SK-N-SH (cell line): Measurements from ENCODE around the gene DDAH1. TPM values are rescaled to one million over a fixed set of nuclear protein-coding genes. Genes with fewer than 3 reads are reported as not detected.

ENCODE experiments used
- CTCF ChIA-PET: fragments of 300-600, 350-600 bp; formaldehyde crosslinking; extraction: SDS; loops from one replicate; lab custom pipeline; 2021; lab: Yijun Ruan, JAX
- POLR2A ChIA-PET: fragments of 350-600 bp; sonication (Branson Sonifier 250); formaldehyde crosslinking; extraction: SDS; loops from one replicate; lab custom pipeline; 2020; ENCODE audit warnings: antibody characterized with exemption, inconsistent platforms; lab: Yijun Ruan, JAX
- DNase-seq: peaks from one replicate; pipeline ENCODE4 v3.0.0; 2012
- H2AFZ ChIP-seq: fragments of 200-600 bp; sonication (generic); 2 replicates; pipeline ENCODE4 v1.8.1; 2016; ENCODE audit warnings: antibody characterized with exemption, mild to moderate bottlenecking, low read depth
- H3F3A ChIP-seq: fragments of 200-600 bp; sonication (generic); replicated peaks from 2 replicates; pipeline ENCODE3; 2016; ENCODE audit warnings: antibody characterized with exemption, mild to moderate bottlenecking; ENCODE audit not compliant: insufficient read depth
- H3K27ac ChIP-seq, 2 experiments: fragments of 200-500 bp in 1 of 2; fragments of 200-600 bp in 1 of 2; sonication (Bioruptor generic) in 1 of 2; sonication (generic), shearing (Covaris generic) in 1 of 2; 2 replicates each; pipeline versions ENCODE4 v1.5.1 to v1.6.1; 2014 to 2016; ENCODE audit warnings: low read depth in 2 of 2, inconsistent platforms in 1 of 2, low read length in 1 of 2, mild to moderate bottlenecking in 1 of 2, mixed read lengths in 1 of 2
- H3K27me3 ChIP-seq: fragments of 200-600 bp; sonication (generic), shearing (Covaris generic); 2 replicates; pipeline ENCODE4 v1.6.1; 2016; ENCODE audit warnings: mixed run types; ENCODE audit not compliant: insufficient read depth
- H3K36me3 ChIP-seq, 2 experiments: fragments of 200-500 bp in 1 of 2; fragments of 200-600 bp in 1 of 2; sonication (Bioruptor generic) in 1 of 2; sonication (generic) in 1 of 2; replicated peaks in 1 of 2; 2 replicates each; pipeline versions ENCODE3 to v1.5.1; 2014 to 2016; ENCODE audit warnings: low read length in 1 of 2, mild to moderate bottlenecking in 1 of 2; ENCODE audit not compliant: insufficient read depth in 2 of 2, control insufficient read depth in 1 of 2
- H3K4me1 ChIP-seq, 2 experiments: fragments of 200-500 bp in 1 of 2; fragments of 200-600 bp in 1 of 2; sonication (Bioruptor generic) in 1 of 2; sonication (generic), shearing (Covaris generic) in 1 of 2; 2 replicates each; pipeline versions ENCODE4 v1.5.1 to v1.6.1; 2014 to 2016; ENCODE audit warnings: low read depth in 1 of 2, low read length in 1 of 2, mixed run types in 1 of 2; ENCODE audit not compliant: insufficient read depth in 2 of 2, control insufficient read depth in 1 of 2
- H3K4me2 ChIP-seq: fragments of 200-600 bp; sonication (generic), shearing (Covaris generic); 2 replicates; pipeline ENCODE4 v1.6.1; 2017; ENCODE audit warnings: mixed run types
- H3K4me3 ChIP-seq, 2 experiments: fragments of 200-500 bp in 1 of 2; fragments of 200-600 bp in 1 of 2; sonication (Bioruptor generic) in 1 of 2; sonication (generic), shearing (Covaris generic) in 1 of 2; 2 replicates each; pipeline versions ENCODE4 v1.5.1 to v1.8.1; 2014 to 2016; ENCODE audit warnings: low read depth in 2 of 2, inconsistent platforms in 1 of 2, low read length in 1 of 2, mild to moderate bottlenecking in 1 of 2, mixed read lengths in 1 of 2, moderate library complexity in 1 of 2
- H3K79me2 ChIP-seq: fragments of 200-600 bp; sonication (generic); 2 replicates; pipeline ENCODE4 v1.8.1; 2017; ENCODE audit warnings: mild to moderate bottlenecking; ENCODE audit not compliant: insufficient read depth
- H3K9ac ChIP-seq: fragments of 200-600 bp; sonication (generic); 2 replicates; pipeline ENCODE4 v1.6.1; 2017; ENCODE audit warnings: mixed run types
- H3K9me2 ChIP-seq: fragments of 200-600 bp; sonication (generic); 2 replicates; pipeline ENCODE4 v1.6.1; 2017; ENCODE audit warnings: mixed run types
- H3K9me3 ChIP-seq: fragments of 200-600 bp; sonication (generic); 2 replicates; pipeline ENCODE4 v1.6.1; 2017; ENCODE audit warnings: mixed run types, mild to moderate bottlenecking, moderate library complexity
- H4K20me1 ChIP-seq: fragments of 200-600 bp; sonication (generic); 2 replicates; pipeline ENCODE4 v1.6.1; 2017; ENCODE audit warnings: mild to moderate bottlenecking, mixed run types; ENCODE audit not compliant: insufficient read depth
- CHD2 ChIP-seq: fragments of 150-350 bp; IDR thresholded peaks from 2 replicates; pipeline ENCODE4 v1.6.1; 2018; ENCODE audit warnings: low read length; ENCODE audit not compliant: partially characterized antibody
- CTCF ChIP-seq: fragments of 200-600 bp; sonication (generic); IDR thresholded peaks from 2 replicates; pipeline ENCODE4 v1.6.1; 2017; ENCODE audit warnings: antibody characterized with exemption, mild to moderate bottlenecking, moderate library complexity
- ELF1 ChIP-seq: IDR thresholded peaks from 2 replicates; pipeline ENCODE4 v1.4.0; 2012
- EP300 ChIP-seq, 2 experiments: IDR thresholded peaks; 2 replicates each; pipeline versions ENCODE4 v1.4.0 to v1.6.1; 2012; ENCODE audit warnings: borderline replicate concordance in 1 of 2, low read depth in 1 of 2, low read length in 1 of 2
- FOSL2 ChIP-seq: IDR thresholded peaks from 2 replicates; pipeline ENCODE4 v1.4.0; 2012; ENCODE audit warnings: low read depth, mild to moderate bottlenecking, moderate library complexity, borderline replicate concordance
- FOXJ3 ChIP-seq: sonication (generic); formaldehyde crosslinking; IDR thresholded peaks from 2 replicates; pipeline ENCODE4 v1.5.1; 2020; ENCODE audit warnings: mild to moderate bottlenecking, missing genetic modification reagents
- GATA2 ChIP-seq: sonication (generic); formaldehyde crosslinking; IDR thresholded peaks from 2 replicates; pipeline ENCODE4 v1.5.0; 2020; ENCODE audit warnings: mild to moderate bottlenecking, missing genetic modification reagents
- JUND ChIP-seq: IDR thresholded peaks from 2 replicates; pipeline ENCODE4 v1.4.0; 2012
- MAX ChIP-seq: IDR thresholded peaks from 2 replicates; pipeline ENCODE4 v1.4.0; 2012; ENCODE audit warnings: low read depth
- MEF2A ChIP-seq: IDR thresholded peaks from 2 replicates; pipeline ENCODE4 v1.4.0; 2012; ENCODE audit warnings: low read depth, borderline replicate concordance
- MXI1 ChIP-seq: IDR thresholded peaks from 2 replicates; pipeline ENCODE4 v1.6.1; 2012; ENCODE audit warnings: mild to moderate bottlenecking, low read depth, low read length, improper control_type of control experiment
- NFIC ChIP-seq: IDR thresholded peaks from 2 replicates; pipeline ENCODE4 v1.4.0; 2012; ENCODE audit warnings: borderline replicate concordance
- NRF1 ChIP-seq: IDR thresholded peaks from 2 replicates; pipeline ENCODE4 v1.6.1; 2012; ENCODE audit warnings: low read depth, mild to moderate bottlenecking, low read length
- PBX3 ChIP-seq: IDR thresholded peaks from 2 replicates; pipeline ENCODE4; 2012
- POLR2AphosphoS5 ChIP-seq: IDR thresholded peaks from 2 replicates; pipeline ENCODE4 v1.6.1; 2012; ENCODE audit warnings: low read depth, low read length
- RAD21 ChIP-seq: IDR thresholded peaks from 2 replicates; pipeline ENCODE4 v1.6.1; 2012; ENCODE audit warnings: mild to moderate bottlenecking, low read length
- RCOR1 ChIP-seq: fragments of 150-350 bp; IDR thresholded peaks from 2 replicates; pipeline ENCODE4 v1.6.1; 2017; ENCODE audit warnings: antibody characterized with exemption, low read length
- RFX5 ChIP-seq: IDR thresholded peaks from 2 replicates; pipeline ENCODE4 v1.6.1; 2012; ENCODE audit warnings: mild to moderate bottlenecking, improper control_type of control experiment, low read length
- SIN3A ChIP-seq: IDR thresholded peaks from 2 replicates; pipeline ENCODE4 v1.6.1; 2012; ENCODE audit warnings: low read depth, mild to moderate bottlenecking, low read length, moderate library complexity, borderline replicate concordance
- SMC3 ChIP-seq: IDR thresholded peaks from 2 replicates; pipeline ENCODE4 v1.6.1; 2012; ENCODE audit warnings: low read depth, low read length, improper control_type of control experiment
- TCF12 ChIP-seq: IDR thresholded peaks from 2 replicates; pipeline ENCODE4 v1.4.0; 2012
- TEAD4 ChIP-seq: IDR thresholded peaks from 2 replicates; pipeline ENCODE4 v1.4.0; 2012; ENCODE audit warnings: mild to moderate bottlenecking, borderline replicate concordance; ENCODE audit not compliant: insufficient read depth
- USF1 ChIP-seq: IDR thresholded peaks from 2 replicates; pipeline ENCODE4 v1.4.0; 2012; ENCODE audit warnings: low read depth, borderline replicate concordance
- YY1 ChIP-seq: IDR thresholded peaks from 2 replicates; pipeline ENCODE4 v1.4.0; 2012; ENCODE audit warnings: low read depth, mild to moderate bottlenecking
- WGBS: methylation state at CpG from one replicate; pipeline ENCODE4 v1.1.6; 2017; ENCODE audit warnings: low lambda C conversion rate; 5-methylcytosine and 5-hydroxymethylcytosine counted together
- polyA plus RNA-seq, 3 experiments: library from polyadenylated mRNA; depleted of rRNA; stranded (reverse); fragments of >200 nt; gene quantifications; 2 replicates each; pipeline ENCODE4 v1.2.3, GENCODE V29; 2012

Gene DDAH1
- polyA plus RNA-seq, 1 of the 3 experiments (the other 2 are of a cell fraction): 64.3 TPM

GRCh38 chr1:85339656-85340399 is 125.1 kb downstream of the DDAH1 start:
- CTCF ChIA-PET: interaction anchor here (0.8 to 4.1 kb wide), 2 partner anchors 31 to 353 kb away, joined by 3 to 15 read pairs; no protein-coding TSS in a partner anchor
- Histone ChIP-seq H3K27ac (peak overlapping the region in 1 of 2 experiments; percentile 98; a peak in 2 of 4 replicates), H3F3A (peaks cover 56% of the 10 kb centered on the region), H3K79me2 (peaks cover 76% of the 10 kb centered on the region), H3K4me3 (no peak overlapping the region), H3K27me3 (no peaks in the 10 kb centered on the region), H2AFZ (no peak overlapping the region), H3K36me3 (peaks cover 0 to 25% of the 10 kb centered on the region in 2 experiments), H3K4me1 (peaks cover 2 to 56% of the 10 kb centered on the region in 2 experiments), H3K9me2 (no peaks in the 10 kb centered on the region), H4K20me1 (no peaks in the 10 kb centered on the region), H3K4me2 (no peak overlapping the region), H3K9ac (0 out of 2 replicates have a peak overlapping the region, but pooled peaks have one; percentile 17), H3K9me3 (no peaks in the 10 kb centered on the region)
- 78% methylated on average over 7 of the region's 7 CpGs for WGBS
- POLR2A ChIA-PET: no interaction called here
- TF ChIP-seq FOXJ3 (no peak), TEAD4 (no peak), YY1 (no peak)
- DNase-seq: no peak

GRCh38 chr1:85339089-85339488 is 125.9 kb downstream of the DDAH1 start:
- Histone ChIP-seq H3K27ac (peak overlapping the region in 1 of 2 experiments; percentile 98; a peak in 2 of 4 replicates), H3K4me1 (peaks cover 2 to 52% of the 10 kb centered on the region in 2 experiments)
- CTCF ChIA-PET: interaction anchor here (0.8 to 4.1 kb wide), 2 partner anchors 31 to 354 kb away, joined by 3 to 15 read pairs; no protein-coding TSS in a partner anchor

More at GRCh38 chr1:85339089-85339488, 125.9 kb downstream of the DDAH1 start:
- Histone ChIP-seq H2AFZ (no peak overlapping the region), H3F3A (peaks cover 52% of the 10 kb centered on the region), H3K36me3 (peaks cover 0 to 32% of the 10 kb centered on the region in 2 experiments), H3K9me3 (0 out of 2 replicates have a peak, but pooled peaks cover 3% of the 10 kb centered on the region), H3K9ac (no peak overlapping the region), H3K27me3 (no peaks in the 10 kb centered on the region), H4K20me1 (no peaks in the 10 kb centered on the region), H3K79me2 (peaks cover 83% of the 10 kb centered on the region), H3K4me2 (no peak overlapping the region), H3K9me2 (no peaks in the 10 kb centered on the region), H3K4me3 (no peak overlapping the region)
- no peak for TF ChIP-seq SMC3
- no peak for TF ChIP-seq CHD2
- TF ChIP-seq FOSL2: peak; percentile 33; the same call in 1 of the 2 replicates
- TF ChIP-seq MXI1: no peak
- 0 out of 2 replicates have a peak, but pooled peaks have one; percentile 4 for TF ChIP-seq PBX3
- TF ChIP-seq ELF1: no peak
- no peak for TF ChIP-seq MEF2A
- no peak for TF ChIP-seq EP300 (IDR thresholded peaks at IDR 0.05; ENCODE audit: borderline replicate concordance in 1 of 2, low read depth in 1 of 2, low read length in 1 of 2)
- no peak for TF ChIP-seq RAD21
- no peak for TF ChIP-seq MAX
- TF ChIP-seq USF1: no peak
- TF ChIP-seq RCOR1: no peak
- peak; percentile 45 for TF ChIP-seq JUND
- TF ChIP-seq RFX5: no peak
- TF ChIP-seq NRF1: no peak
- peak; percentile 36; the same call in 1 of the 2 replicates for TF ChIP-seq NFIC
- no peak for TF ChIP-seq POLR2AphosphoS5
- no peak for TF ChIP-seq CTCF
- no peak for TF ChIP-seq YY1
- TF ChIP-seq SIN3A: no peak
- no peak for TF ChIP-seq GATA2
- 0 out of 2 replicates have a peak, but pooled peaks have one; percentile 23 for TF ChIP-seq TCF12
- WGBS: 75% methylated on average over 5 of the region's 5 CpGs
- no peak for DNase-seq
- POLR2A ChIA-PET: no interaction called here
